Measurements from ENCODE around the gene CRELD2.

DNA sequence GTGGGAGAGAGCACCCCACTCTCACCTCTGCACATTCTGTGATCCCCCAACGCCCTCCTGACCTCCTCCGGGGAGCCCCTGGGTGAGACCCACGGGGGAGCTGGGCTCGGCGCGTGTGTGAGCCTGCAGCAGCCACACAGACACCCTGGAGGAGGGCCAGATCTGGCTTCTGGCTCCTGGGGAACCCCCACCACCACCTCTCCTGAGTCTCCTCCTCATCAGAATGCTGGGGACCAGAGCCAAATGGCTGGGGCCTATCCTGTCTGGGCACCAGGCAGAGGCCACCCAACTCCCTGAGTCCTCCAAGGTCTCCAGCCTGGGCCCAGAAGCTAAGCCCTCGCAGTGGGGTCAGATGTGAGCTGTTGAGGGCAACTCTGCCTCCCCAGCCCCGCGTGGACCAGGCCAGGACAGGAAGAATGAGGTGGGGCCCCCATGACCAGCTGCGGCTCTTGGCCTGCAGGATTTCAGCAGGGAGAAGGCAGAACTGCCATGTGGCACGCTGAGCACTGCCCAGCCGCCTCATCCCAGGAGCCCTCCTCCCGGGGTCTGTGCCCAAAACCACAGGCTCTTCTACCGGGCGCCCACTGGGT, 36.7 kb downstream of the CRELD2 start:
- TF ChIP-seq ZNF205 (CRISPR knock-in tag; IDR thresholded peaks at IDR 0.05) (no peak), GABPB1 (CRISPR knock-in tag; IDR thresholded peaks at IDR 0.05) (no peak), ZNF282 (IDR thresholded peaks at IDR 0.05; ENCODE audit: partially characterized antibody) (no peak), CEBPB (IDR thresholded peaks at IDR 0.05; ENCODE audit: borderline replicate concordance, low read depth, low read length) (no peak), NCOA2 (CRISPR knock-in tag; IDR thresholded peaks at IDR 0.05) (no peak), MLX (CRISPR knock-in tag; IDR thresholded peaks at IDR 0.05) (no peak), ZNF318 (CRISPR knock-in tag; IDR thresholded peaks at IDR 0.05) (no peak), SAFB2 (CRISPR knock-in tag; IDR thresholded peaks at IDR 0.05; ENCODE audit: borderline replicate concordance, low read depth) (no peak), CREM (IDR thresholded peaks at IDR 0.05) (no peak), CREM (CRISPR knock-in tag; IDR thresholded peaks at IDR 0.05) (no peak), SIN3A (IDR thresholded peaks at IDR 0.05; ENCODE audit: borderline replicate concordance, low read depth, low read length) (no peak)

All from HepG2 (cell line).